GM19239 (cell line): Measurements from ENCODE around the gene PHYKPL.
"Not testable (repeated sequence)": the region's sequence is repeated elsewhere in the genome, so short reads cannot be mapped to it uniquely, and the experiment has no call there.

ENCODE experiments used
- DNase-seq: peaks from one replicate; pipeline ENCODE4 v3.0.0; 2011; ENCODE audit warnings: low spot score; ENCODE audit not compliant: insufficient read length
- FAIRE-seq: peaks from 2 replicates; lab custom pipeline; 2011; peaks lifted over from hg19 to GRCh38; lab: Jason Lieb, UNC

PHYKPL gene

GRCh38 chr5:178210686-178211085, 21.9 kb downstream of the PHYKPL start:
- FAIRE-seq (no peak), DNase-seq (no peak)

- DNase-seq (no peak), FAIRE-seq (no peak)
These were observed 22.5 kb downstream of the PHYKPL start for GRCh38 chr5:178210073-178210535.

- DNase-seq: no peak
- no peak for FAIRE-seq
These were observed 23.1 kb downstream of the PHYKPL start for GRCh38 chr5:178209334-178210072.

- FAIRE-seq (no peak), DNase-seq (no peak)
These were observed 23.9 kb downstream of the PHYKPL start for GRCh38 chr5:178208540-178209227.

GRCh38 chr5:178207917-178208280, 24.7 kb downstream of the PHYKPL start:
- FAIRE-seq (no peak), DNase-seq (no peak)

- FAIRE-seq (no peak), DNase-seq (no peak)
These were observed 25.3 kb downstream of the PHYKPL start for GRCh38 chr5:178207183-178207916.

GRCh38 chr5:178206166-178207101, 26.2 kb downstream of the PHYKPL start:
- FAIRE-seq (no peak), DNase-seq (no peak)

GRCh38 chr5:178205749-178206047, 26.9 kb downstream of the PHYKPL start:
- FAIRE-seq (no peak), DNase-seq (no peak)

- FAIRE-seq (peak; percentile 42), DNase-seq (peak; percentile 91)
These were observed 27.5 kb downstream of the PHYKPL start for GRCh38 chr5:178204935-178205748.

- peak; percentile 91 for FAIRE-seq
- peak; percentile 95 for DNase-seq
These were observed 28.2 kb downstream of the PHYKPL start, which contains the start of gene HNRNPAB for GRCh38 chr5:178204182-178204934. TSS of gene HNRNPAB (plus strand) at chr5:178204533. CDS start at chr5:178204838, 305 bp downstream.

GRCh38 chr5:178203670-178204181, 28.9 kb downstream of the PHYKPL start:
- DNase-seq (no peak), FAIRE-seq (peak; percentile 11)

- FAIRE-seq (no peak), DNase-seq (no peak)
These were observed 30.1 kb downstream of the PHYKPL start for GRCh38 chr5:178202541-178202940.

GRCh38 chr5:178201927-178202235, 30.7 kb downstream of the PHYKPL start:
- FAIRE-seq: no peak

GRCh38 chr5:178201221-178201926, 31.2 kb downstream of the PHYKPL start:
- FAIRE-seq (no peak), DNase-seq (no peak)

More at GRCh38 chr5:178201927-178202235, 30.7 kb downstream of the PHYKPL start:
- no peak for DNase-seq

GRCh38 chr5:178199581-178200434, 32.8 kb downstream of the PHYKPL start:
- DNase-seq: no peak
- FAIRE-seq: no peak

- DNase-seq: no peak
- no peak for FAIRE-seq
These were observed 33.9 kb downstream of the PHYKPL start for GRCh38 chr5:178198706-178199105.

- FAIRE-seq, DNase-seq: not testable (repeated sequence)
These were observed 34.5 kb downstream of the PHYKPL start for GRCh38 chr5:178198151-178198550.
